GM12878 (cell line): ENCODE data around the gene ENPP4. TPM values are rescaled to one million over a fixed set of nuclear protein-coding genes. Genes with fewer than 3 reads are reported as not detected.
A peak's percentile ranks its signal among the peaks of the same experiment; 100 is the strongest.

ENCODE experiments used
- ATAC-seq: fragments of 200-7000 bp; cut with Tn5 transposase; 3 replicates; pipeline ENCODE4 v1.9.1; 2020; ENCODE audit warnings: mild to moderate bottlenecking, moderate library complexity
- BruUV-seq: library from RNA; stranded (reverse); fragments of 400-500 nt; replicated peaks from 2 replicates; lab custom pipeline; 2021; lab: Mats Ljungman, UMichigan
- CTCF ChIA-PET: fragments of 300-600 bp; sonication (Branson Sonifier 250); formaldehyde crosslinking; extraction: SDS; loops from one replicate; lab custom pipeline; 2021; ENCODE audit warnings: inconsistent platforms; lab: Yijun Ruan, JAX
- POLR2A ChIA-PET: fragments of 350-600 bp; formaldehyde crosslinking; extraction: SDS; loops from one replicate; lab custom pipeline; 2021; ENCODE audit warnings: inconsistent platforms; lab: Charles Lee
- RAD21 ChIA-PET: fragments of 300-600 bp; sonication (Branson Sonifier 250); formaldehyde crosslinking; loops from one replicate; lab custom pipeline; 2023; ENCODE audit warnings: antibody characterized with exemption; ENCODE audit not compliant: unreplicated experiment; lab: Charles Lee
- SMC1A ChIA-PET: fragments of 300-600 bp; sonication (Branson Sonifier 250); formaldehyde crosslinking; loops from one replicate; lab custom pipeline; 2023; ENCODE audit not compliant: unreplicated experiment, uncharacterized antibody; lab: Charles Lee
- DNase-seq: peaks from one replicate; pipeline ENCODE4 v3.0.0-alpha.2; 2011; ENCODE audit warnings: low read depth, low spot score
- FAIRE-seq: peaks from 3 replicates; lab custom pipeline; 2011; peaks lifted over from hg19 to GRCh38; lab: Jason Lieb, UNC
- H2AFZ ChIP-seq: 2 replicates; pipeline ENCODE4 v1.6.0; 2011; ENCODE audit warnings: low read depth, low read length, control low read depth; ENCODE audit not compliant: control insufficient read depth
- H3K27ac ChIP-seq: 2 replicates; pipeline ENCODE4 v1.5.1; 2011; ENCODE audit warnings: control low read depth; ENCODE audit not compliant: control insufficient read depth, insufficient read depth
- H3K27me3 ChIP-seq, 2 experiments: replicated peaks in 1 of 2; 2 replicates each; pipeline versions ENCODE4 v1.6.0 to v1.6.1; 2011; ENCODE audit warnings: low read length in 1 of 2; ENCODE audit not compliant: control insufficient read depth in 2 of 2, insufficient read depth in 2 of 2
- H3K36me3 ChIP-seq, 2 experiments: 2 replicates each; pipeline ENCODE4 v1.5.1; 2011; ENCODE audit warnings: low read length in 1 of 2; ENCODE audit not compliant: control insufficient read depth in 2 of 2, insufficient read depth in 2 of 2
- H3K4me1 ChIP-seq: 2 replicates; pipeline ENCODE4 v1.6.1; 2011; ENCODE audit warnings: mild to moderate bottlenecking, low read length, moderate library complexity, mixed read lengths; ENCODE audit not compliant: control insufficient read depth, insufficient read depth
- H3K4me2 ChIP-seq: 2 replicates; pipeline ENCODE4 v1.6.0; 2011; ENCODE audit warnings: control low read depth; ENCODE audit not compliant: control insufficient read depth, insufficient read depth
- H3K4me3 ChIP-seq: fragments of 200-600 bp; sonication (generic); 2 replicates; pipeline ENCODE4 v1.5.1; 2016
- H3K79me2 ChIP-seq: 2 replicates; pipeline ENCODE4 v1.6.0; 2011; ENCODE audit warnings: low read length; ENCODE audit not compliant: control insufficient read depth, insufficient read depth
- H3K9ac ChIP-seq: 2 replicates; pipeline ENCODE4 v1.8.0; 2011; ENCODE audit warnings: low read length, control low read depth, mixed read lengths; ENCODE audit not compliant: control insufficient read depth, insufficient read depth
- H3K9me3 ChIP-seq: replicated peaks from 3 replicates; pipeline ENCODE4 v1.5.1; 2011; ENCODE audit warnings: mild to moderate bottlenecking, low read length; ENCODE audit not compliant: control insufficient read depth, insufficient read depth
- H4K20me1 ChIP-seq: 2 replicates; pipeline ENCODE4 v1.6.0; 2011; ENCODE audit not compliant: control insufficient read depth, insufficient read depth
- EP300 ChIP-seq, 2 experiments: fragments of 150-350 bp in 1 of 2; IDR thresholded peaks; 2 replicates each; pipeline ENCODE4 v1.6.1; 2011 to 2012; ENCODE audit warnings: low read depth in 2 of 2, low read length in 2 of 2, borderline replicate concordance in 1 of 2, improper control_type of control experiment in 1 of 2, inconsistent platforms in 1 of 2; ENCODE audit not compliant: control insufficient read depth in 1 of 2
- JUND ChIP-seq: IDR thresholded peaks from 2 replicates; pipeline ENCODE4 v1.6.1; 2012; ENCODE audit warnings: low read depth, mild to moderate bottlenecking, low read length, improper control_type of control experiment, moderate library complexity
- POLR2A ChIP-seq: IDR thresholded peaks from 2 replicates; pipeline ENCODE4 v1.6.1; 2011; ENCODE audit warnings: low read depth, mild to moderate bottlenecking, low read length
- RAD51 ChIP-seq: fragments of 450-650 bp; IDR thresholded peaks from 2 replicates; pipeline ENCODE4 v1.6.1; 2016; ENCODE audit warnings: moderate library complexity, mild to moderate bottlenecking, inconsistent platforms
- ZNF24 ChIP-seq: fragments of 450-650 bp; IDR thresholded peaks from 2 replicates; pipeline ENCODE4 v1.6.1; 2017; ENCODE audit warnings: antibody characterized with exemption, mild to moderate bottlenecking
- WGBS: methylation state at CpG from one replicate; pipeline ENCODE4 v1.1.6; 2016; ENCODE audit warnings: low lambda C conversion rate; ENCODE audit not compliant: insufficient replicate concordance, insufficient coverage; ENCODE audit errors: missing lambda C conversion rate; 5-methylcytosine and 5-hydroxymethylcytosine counted together
- in situ Hi-C: fragments of 300-500 bp; cut with MboI; formaldehyde crosslinking; loops from 9 replicates; pipeline ENCODE4 v1.14.3; 2018; ENCODE audit warnings: mixed read lengths
- intact Hi-C: fragments of 100-400 bp; cut with micrococcal nuclease; formaldehyde crosslinking; loops from one replicate; pipeline ENCODE4 v1.14.2; 2022; ENCODE audit not compliant: unreplicated experiment
- polyA plus RNA-seq, 11 experiments: library from polyadenylated mRNA; depleted of rRNA in 4 of 11; unstranded in 6 of 11; stranded (reverse) in 5 of 11; fragments of >200 nt; fragmentation: Nextera tagmentation in 4 of 11; fragmentation: Illumina TruSeq in 1 of 11; extraction: Ambion mirVana in 4 of 11; extraction: Trizol in 1 of 11; gene quantifications; 1 replicate in 1 of 11; 2 replicates in 10 of 11; pipeline versions ENCODE4 v1.2.1 to v1.2.3, GENCODE V29; 2011 to 2016; ENCODE audit warnings: inconsistent platforms in 2 of 11, missing spikeins in 2 of 11, low read depth in 1 of 11
- total RNA-seq, 4 experiments: library from RNA; depleted of rRNA in 3 of 4; stranded (reverse); fragments of >200 nt in 3 of 4; fragmentation: Illumina TruSeq in 1 of 4; extraction: Trizol in 1 of 4; gene quantifications; 2 replicates each; pipeline versions ENCODE4 v1.2.1 to v1.2.3, GENCODE V29; 2013 to 2021
- TF ChIP-seq, protein P1 (sequence below): fragments of 450-650 bp; formaldehyde crosslinking; IDR thresholded peaks from 2 replicates; pipeline ENCODE4 v1.4.0; 2020; ENCODE audit warnings: mild to moderate bottlenecking, moderate library complexity

The ENPP4 gene
- total and polyA plus RNA-seq, 10 of the 15 experiments (the other 5 are each of a cell fraction or from before 2014, with no cell fraction given) = 3.3 to 9.7 (median 5.3) TPM

DNA sequence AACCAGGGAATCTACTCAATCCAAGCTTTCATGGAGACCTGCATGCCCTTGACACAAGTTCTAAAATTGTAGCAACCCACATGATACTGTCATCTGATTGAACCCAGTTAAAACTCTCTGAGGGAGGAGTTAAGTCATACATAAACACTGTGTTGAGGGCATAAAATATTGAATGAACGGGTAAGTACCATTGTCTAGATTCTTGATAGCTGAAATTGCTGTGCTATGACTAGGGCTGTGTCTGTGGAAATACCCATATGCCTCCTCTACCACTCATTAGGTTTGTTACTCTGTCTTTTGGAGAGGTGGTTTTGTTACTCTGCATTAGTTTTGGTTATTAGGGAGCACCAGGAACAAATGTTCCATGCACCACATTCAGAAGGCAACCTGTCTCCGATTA, 7.6 kb downstream of the ENPP4 start:
- Histone ChIP-seq H3K27me3 (no peaks in the 10 kb centered on the region), H3K4me1 (peaks cover 14% of the 10 kb centered on the region), H3K4me3 (no peak overlapping the region), H3K36me3 (no peaks in the 10 kb centered on the region; a peak in 1 of 4 replicates), H3K4me2 (peak overlapping the region; percentile 7), H3K9ac (no peak overlapping the region), H2AFZ (no peak overlapping the region), H3K9me3 (no peaks in the 10 kb centered on the region), H4K20me1 (no peaks in the 10 kb centered on the region), H3K79me2 (peaks cover 7% of the 10 kb centered on the region), H3K27ac (no peak overlapping the region; the same call in 1 of the 2 replicates)
- WGBS = 66% methylated on average over 2 of the region's 2 CpGs
- ChIA-PET RAD21 (interaction anchor here (1.0 to 4.1 kb wide), 4 partner anchors 8 to 83 kb away, joined by 3 to 16 read pairs (median 10); partner anchors contain the start of gene ENPP4), CTCF (interaction anchor here (2.3 to 3.2 kb wide), 2 partner anchors 8 to 47 kb away, joined by 7 to 18 read pairs; partner anchors contain the start of gene ENPP4), SMC1A (interaction anchor here (1.1 to 4.5 kb wide), 5 partner anchors 8 to 83 kb away, joined by 3 to 30 read pairs (median 6); partner anchors contain the start of gene ENPP4)
- in situ Hi-C loops (no loop called here), intact Hi-C loops (no loop called here)
- BruUV-seq = no TSS peak
- FAIRE-seq (no peak), DNase-seq (no peak)
- TF ChIP-seq JUND = no peak
- TF ChIP-seq RAD51 = peak; percentile 35; the same call in 1 of the 2 replicates
- TF ChIP-seq, protein P1, sequence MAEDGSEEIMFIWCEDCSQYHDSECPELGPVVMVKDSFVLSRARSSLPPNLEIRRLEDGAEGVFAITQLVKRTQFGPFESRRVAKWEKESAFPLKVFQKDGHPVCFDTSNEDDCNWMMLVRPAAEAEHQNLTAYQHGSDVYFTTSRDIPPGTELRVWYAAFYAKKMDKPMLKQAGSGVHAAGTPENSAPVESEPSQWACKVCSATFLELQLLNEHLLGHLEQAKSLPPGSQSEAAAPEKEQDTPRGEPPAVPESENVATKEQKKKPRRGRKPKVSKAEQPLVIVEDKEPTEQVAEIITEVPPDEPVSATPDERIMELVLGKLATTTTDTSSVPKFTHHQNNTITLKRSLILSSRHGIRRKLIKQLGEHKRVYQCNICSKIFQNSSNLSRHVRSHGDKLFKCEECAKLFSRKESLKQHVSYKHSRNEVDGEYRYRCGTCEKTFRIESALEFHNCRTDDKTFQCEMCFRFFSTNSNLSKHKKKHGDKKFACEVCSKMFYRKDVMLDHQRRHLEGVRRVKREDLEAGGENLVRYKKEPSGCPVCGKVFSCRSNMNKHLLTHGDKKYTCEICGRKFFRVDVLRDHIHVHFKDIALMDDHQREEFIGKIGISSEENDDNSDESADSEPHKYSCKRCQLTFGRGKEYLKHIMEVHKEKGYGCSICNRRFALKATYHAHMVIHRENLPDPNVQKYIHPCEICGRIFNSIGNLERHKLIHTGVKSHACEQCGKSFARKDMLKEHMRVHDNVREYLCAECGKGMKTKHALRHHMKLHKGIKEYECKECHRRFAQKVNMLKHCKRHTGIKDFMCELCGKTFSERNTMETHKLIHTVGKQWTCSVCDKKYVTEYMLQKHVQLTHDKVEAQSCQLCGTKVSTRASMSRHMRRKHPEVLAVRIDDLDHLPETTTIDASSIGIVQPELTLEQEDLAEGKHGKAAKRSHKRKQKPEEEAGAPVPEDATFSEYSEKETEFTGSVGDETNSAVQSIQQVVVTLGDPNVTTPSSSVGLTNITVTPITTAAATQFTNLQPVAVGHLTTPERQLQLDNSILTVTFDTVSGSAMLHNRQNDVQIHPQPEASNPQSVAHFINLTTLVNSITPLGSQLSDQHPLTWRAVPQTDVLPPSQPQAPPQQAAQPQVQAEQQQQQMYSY (CRISPR knock-in tag) = no peak
- peak in 1 of 2 experiments; percentile 13; a peak in 1 of 4 replicates for TF ChIP-seq EP300 (IDR thresholded peaks at IDR 0.05; ENCODE audit: borderline replicate concordance in 1 of 2, control insufficient read depth in 1 of 2, low read depth in 2 of 2, low read length in 2 of 2)
- TF ChIP-seq POLR2A = no peak
- no peak for TF ChIP-seq ZNF24
- TF ChIP-seq, all 136 proteins: peak for 2
- POLR2A ChIA-PET = interaction anchor here (1.2 kb wide), 2 partner anchors 7 to 9 kb away, joined by 3 to 5 read pairs; partner anchors contain the start of gene ENPP4
- ATAC-seq = peak; percentile 92
